Superior temporal gyrus (tissue), 1 donor: Measurements from ENCODE around the gene RIBC1.
"Not testable (repeated sequence)": the region's sequence is repeated elsewhere in the genome, so short reads cannot be mapped to it uniquely, and the experiment has no call there.

Experiments used
- DNase-seq: peaks from one replicate; pipeline ENCODE4 v3.0.0-alpha.2; 2016; ENCODE audit errors: extremely low spot score

The RIBC1 gene

DNA sequence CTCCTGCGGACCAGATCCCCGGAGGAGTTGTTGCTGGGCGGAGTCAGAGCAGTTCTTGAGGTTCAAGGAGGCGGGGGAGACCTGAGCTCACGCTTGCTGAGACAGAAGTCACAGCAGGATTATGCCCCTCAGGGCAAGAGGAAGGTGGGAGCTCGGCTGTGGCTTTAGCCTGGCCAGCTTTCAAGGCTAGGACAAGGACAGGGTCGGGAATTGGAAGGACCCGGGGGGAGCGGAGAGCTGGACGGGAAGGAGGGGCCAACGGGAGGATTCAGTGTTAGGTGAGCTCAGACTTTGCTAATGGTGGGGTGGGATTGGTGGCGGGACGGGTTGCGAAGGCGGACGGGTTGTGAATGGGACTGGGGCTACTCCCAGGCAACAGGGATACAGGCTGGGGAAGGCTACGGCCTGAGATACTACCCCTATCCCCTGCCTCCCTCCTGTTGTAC is at the start of gene RIBC1:
Gene RIBC1 (plus strand): TSS at position 13 of the 446 bp plus-strand sequence. CDS start 3,404 bp downstream, outside the sequence.
- DNase-seq, result no peak

DNA sequence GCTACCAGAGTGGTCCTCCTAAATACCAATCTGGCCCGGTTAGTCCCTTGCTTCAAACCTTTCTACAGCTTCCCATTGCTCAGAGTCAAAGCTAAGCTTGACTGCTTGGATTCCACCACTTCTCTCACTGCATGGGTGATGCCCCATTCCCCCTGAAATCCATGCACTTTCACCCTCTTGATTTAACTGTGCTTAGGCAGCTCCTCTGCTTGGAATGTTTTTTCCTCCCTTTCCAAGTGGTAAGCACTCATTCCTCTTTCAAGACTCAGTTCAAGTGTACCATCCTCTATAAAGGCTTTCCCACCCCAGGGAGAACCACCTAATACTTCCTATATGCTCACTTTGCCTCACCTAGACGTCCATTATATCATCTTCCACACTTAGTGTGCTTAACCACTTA is 49.4 kb upstream of the RIBC1 start:
- no peak for DNase-seq

GRCh38 chrX:53374222-53374820 is 48.4 kb upstream of the RIBC1 start:
- peak; percentile 9 for DNase-seq

DNA sequence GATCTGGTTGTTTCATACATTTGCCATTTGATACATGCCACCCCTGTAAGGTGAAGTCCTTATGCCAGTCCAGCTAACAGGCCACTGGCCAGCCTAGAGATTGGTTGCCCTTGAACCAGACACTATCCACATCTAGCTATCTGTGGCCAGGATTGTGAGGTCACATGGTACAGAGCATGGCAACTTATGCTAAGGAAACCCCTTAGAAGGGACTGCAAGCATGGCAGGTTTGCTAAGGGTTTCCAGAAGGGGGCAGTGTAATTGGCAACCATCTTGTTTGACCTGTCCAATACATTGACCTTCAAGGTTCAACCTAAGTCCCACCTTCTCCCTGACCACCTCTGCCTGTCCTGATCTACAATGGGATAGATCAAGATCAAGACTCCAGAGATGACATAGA is 47.8 kb upstream of the RIBC1 start:
- no peak for DNase-seq

DNA sequence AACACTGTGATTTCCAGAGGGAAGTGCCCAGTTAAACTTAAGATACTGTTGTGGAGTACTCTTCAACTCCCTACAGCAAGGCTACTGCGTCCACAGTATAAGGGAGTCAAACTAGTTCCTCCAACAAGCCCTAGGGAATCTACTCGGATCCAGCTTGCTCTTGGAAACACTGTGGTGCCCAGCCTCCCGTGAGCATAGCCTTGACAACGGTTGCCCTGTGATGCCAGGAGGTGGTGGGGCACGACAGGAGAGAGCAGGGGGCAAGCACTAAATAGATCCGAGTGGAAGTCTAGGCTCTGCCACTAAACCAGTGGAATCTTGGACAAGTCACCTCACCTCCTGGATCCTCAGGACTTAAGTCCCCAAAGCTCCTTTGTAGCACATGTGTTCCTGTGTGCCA is 45.8 kb upstream of the RIBC1 start:
- no peak for DNase-seq

DNA sequence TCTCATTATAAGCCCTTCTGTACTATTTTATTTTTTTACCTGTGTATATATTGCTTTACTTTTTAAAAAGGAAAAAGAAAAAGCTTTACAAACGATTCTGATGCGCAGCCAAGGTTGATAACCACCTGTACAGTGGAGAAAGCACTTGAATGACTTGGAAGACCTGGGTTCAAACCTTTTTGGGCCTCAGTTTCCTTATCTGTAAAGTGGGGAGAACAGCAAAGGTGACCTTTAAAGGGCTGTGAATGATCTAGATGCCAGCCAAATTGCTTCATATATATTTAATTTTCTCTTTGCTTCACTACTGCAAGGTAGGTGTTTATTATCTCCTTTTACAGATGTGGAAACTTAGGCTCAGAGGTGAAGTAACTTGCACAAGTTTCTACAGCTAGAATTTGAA is 45.2 kb upstream of the RIBC1 start:
- no peak for DNase-seq

DNA sequence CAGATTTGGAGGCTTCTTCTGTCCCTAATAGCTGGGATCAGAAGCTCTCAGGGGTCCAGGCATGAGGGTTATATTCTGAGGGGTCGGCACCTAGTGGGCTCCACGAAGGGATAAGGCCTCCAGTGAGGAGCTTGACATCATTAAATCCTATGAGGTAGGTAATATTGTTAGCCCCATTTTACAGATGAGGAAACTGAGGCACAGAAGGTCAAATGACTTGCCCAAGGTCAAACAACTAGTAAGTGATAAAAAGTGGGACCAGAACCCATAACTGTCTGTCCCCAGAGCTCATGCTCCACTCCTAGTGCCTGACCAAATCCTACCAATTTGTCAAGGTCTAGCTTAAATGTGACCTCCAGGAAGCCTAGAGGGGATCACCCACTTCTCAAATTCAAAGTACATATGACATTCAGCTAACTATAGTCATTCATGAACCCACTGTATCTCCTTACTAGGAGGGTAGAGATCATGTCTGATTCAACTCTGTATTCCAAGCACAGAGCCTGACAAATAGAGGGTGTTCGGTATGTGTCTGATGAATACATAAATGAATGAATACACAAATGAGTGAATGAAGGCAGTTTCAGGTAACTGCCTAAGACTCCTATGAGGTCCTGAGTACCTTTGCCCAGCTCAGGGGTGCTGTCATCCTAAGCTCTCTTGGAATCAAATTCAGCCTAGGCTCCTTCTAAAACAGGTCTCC is 43.5 kb upstream of the RIBC1 start:
- no peak for DNase-seq

DNA sequence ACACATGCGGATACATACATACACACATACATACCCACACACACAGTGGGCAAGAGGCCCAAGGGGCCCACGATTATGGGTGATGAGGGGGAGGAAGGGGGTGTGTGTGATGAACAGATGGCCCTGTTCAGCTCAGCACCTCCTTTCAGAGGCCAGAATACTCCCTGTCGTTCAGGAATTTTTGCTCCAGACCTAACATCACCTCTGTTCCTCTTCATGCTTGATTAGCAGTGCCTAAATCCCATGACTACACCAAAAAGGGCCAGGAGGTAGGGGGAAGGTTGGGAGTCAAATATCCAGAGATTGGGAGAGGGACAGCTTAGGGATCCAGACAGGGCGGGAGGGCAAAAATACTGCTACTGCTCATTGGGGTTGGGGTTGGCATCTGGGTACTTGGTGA is 42.9 kb upstream of the RIBC1 start:
- DNase-seq, result no peak

- DNase-seq, result no peak
Observed at GRCh38 chrX:53383376-53384076, 39.1 kb upstream of the RIBC1 start.

DNA sequence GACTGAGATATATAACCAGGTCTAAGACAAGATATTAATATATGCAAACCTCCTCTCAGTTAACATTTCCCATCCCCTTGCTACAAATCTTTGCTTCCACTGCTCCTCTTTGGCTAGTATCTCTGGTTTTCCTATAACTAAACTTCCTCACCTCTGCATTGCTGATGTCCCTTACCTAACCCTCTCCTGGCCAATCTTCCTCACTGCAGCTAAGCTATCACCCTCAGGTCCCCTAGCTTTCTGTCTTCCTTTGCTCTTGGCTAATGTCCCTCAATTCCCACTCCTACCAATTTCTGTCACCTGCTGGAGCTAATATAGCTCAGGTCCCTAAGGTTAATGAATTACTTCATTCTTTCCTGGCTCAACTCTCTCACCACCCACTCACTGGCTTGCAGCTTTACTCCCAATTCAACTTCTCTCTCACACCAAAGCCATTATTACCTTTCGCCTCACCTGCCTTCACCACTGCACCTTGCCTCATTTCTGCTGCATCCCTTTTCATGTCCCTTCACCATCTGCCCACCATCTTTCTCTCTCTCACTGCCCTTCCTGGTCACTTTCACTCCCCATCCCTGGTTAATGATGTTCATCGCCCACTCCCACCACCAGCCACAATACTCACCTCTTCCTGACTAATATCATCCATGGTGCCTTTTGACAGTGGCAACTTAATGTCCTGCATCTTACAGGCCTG is 26.9 kb upstream of the RIBC1 start:
- no peak for DNase-seq

- DNase-seq, result no peak
Observed at GRCh38 chrX:53398216-53398615, 24.5 kb upstream of the RIBC1 start.

GRCh38 chrX:53403535-53403934 is 19.1 kb upstream of the RIBC1 start:
- DNase-seq, result no peak

DNA sequence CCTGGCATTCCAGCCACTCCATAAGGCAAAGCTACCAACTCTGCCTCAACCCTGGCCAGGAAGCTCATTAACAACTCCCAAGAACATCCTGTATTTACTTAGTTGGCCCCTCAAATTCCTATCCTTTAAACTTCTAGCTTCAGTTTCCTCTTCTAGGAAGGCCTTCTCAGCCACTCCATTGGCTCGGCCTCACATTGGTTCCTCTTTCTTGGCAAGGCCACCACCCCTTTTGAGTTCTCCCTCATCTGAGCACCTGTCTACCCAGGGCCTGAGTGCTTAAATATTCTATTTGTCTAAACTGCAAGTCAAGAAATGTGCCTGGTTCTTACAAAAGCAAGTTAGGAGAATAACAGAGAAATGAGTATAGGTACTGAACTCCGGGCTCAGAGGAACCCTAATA is 10.2 kb upstream of the RIBC1 start:
- DNase-seq, result no peak

- not testable (repeated sequence) for DNase-seq
Observed at GRCh38 chrX:53420351-53420750, 2.3 kb upstream of the RIBC1 start.

DNA sequence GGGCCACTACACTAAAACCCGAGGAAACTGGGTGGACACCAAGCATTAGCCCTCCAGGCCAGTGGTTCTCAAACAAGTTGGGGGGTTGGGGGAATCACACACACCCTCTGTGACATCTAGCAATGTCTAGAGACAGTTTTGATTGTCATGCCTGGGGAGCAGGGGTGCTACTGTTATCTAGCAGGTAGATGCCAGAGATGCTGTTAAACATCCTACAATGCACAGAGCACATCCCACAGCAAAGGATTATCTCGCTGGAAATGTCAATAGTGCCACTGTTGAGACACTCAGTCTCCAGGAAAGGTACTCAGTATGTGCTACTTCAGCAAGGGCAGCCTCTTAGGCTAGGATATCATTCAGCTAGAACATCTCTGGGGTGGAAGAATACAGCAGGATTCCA is 1.5 kb upstream of the RIBC1 start:
- no peak for DNase-seq

DNA sequence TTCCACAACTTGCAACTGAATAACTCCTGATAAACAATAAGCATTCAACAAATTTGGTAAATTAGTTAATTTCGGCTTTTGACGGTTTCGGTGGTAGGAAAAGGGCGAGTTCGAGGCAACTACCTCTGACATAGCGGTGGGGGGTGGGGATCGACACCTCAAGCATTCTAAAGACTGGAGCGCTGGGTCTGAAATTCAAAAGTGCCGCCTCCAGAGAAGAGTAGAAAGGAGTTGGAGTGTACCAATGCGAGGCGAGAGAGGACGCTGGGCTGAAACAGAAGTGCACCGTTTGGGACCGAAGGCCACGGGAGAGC is 944 bp upstream of the RIBC1 start:
- DNase-seq, result no peak

- DNase-seq, result peak; percentile 92
Observed at GRCh38 chrX:53422086-53422860, 400 bp upstream of the RIBC1 start, which contains the start of gene SMC1A. Gene SMC1A (minus strand): TSS chrX:53422654. CDS start chrX:53422600, 54 bp downstream.

DNA sequence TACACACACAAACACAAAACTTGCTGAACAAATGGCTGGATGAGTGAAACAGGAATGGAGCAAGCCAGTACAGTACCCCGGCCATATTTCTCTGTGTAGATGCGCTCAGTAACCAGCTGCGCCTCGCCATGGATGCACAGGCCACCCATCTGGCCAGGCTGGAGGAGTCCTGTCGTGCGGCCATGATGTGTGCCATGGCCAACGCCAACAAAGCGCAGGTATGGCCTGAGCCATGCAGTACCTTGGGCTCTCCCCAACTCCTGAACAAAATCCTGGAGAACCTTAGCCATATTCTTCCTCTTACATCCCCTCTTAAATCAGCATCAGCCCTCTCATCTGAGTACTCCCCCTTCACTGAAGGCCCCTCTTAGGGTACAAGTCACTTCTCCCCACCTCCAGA is 7.1 kb downstream of the RIBC1 start:
- no peak for DNase-seq

- DNase-seq, result no peak
Observed at GRCh38 chrX:53430231-53430630, 7.6 kb downstream of the RIBC1 start.

DNA sequence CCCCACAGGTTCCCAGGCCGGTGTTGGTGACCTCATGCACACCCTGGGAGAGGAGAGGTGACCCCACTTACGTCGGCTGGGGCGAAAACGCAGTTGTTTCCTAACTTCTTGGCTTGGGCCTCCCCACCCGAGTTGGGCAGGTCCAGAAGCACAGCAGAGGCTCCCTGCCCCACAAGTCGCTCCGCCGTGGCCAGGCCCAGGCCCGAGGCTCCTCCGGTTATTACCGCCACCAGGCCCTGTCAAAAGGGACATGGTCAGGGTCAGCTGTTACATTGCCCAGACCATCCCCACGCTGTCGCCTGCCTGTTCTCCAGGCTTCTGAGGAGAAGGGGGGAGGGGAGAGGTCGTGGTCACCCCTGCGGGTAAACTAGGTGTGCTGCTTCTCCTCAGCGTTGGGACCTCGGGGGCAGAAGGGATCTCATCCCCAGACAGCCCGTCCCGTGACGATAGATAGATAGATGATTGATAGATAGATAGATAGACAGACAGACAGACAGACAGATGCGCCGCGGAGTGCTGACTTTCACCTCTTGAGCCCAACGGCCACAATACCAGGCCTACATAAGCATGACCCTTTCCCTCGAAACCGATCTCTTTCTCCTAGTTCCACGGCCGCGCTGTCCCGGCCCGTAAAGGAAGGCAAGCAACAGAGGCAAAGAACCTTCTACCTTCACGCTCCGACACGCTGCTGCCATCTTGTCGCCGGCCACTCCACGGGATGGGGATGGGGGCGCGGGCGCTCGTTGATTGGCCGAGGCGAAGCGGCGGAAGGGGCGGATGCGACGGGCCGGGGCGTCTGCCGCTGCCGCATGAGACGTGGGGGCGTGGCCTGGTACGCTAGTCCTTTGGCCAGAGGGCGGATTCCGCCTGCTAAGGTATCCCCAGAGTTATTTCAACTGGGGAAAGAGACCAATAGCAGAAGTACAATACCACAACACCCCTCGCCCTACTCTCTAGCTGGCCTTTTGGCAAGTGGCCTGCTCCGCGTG is 11.3 kb downstream of the RIBC1 start, which contains the start of gene HSD17B10:
Gene HSD17B10 (minus strand): TSS at position 720 of the 989 bp plus-strand sequence. CDS start 25 bp downstream, at position 695.
- DNase-seq, result peak; percentile 81
